H1 (cell line): ENCODE results near the gene CENPP. TPM values are rescaled to one million over a fixed set of nuclear protein-coding genes. Genes with fewer than 3 reads are reported as not detected.

Experiments
- BACH1 ChIP-seq: IDR thresholded peaks from 2 replicates; pipeline ENCODE4 v1.6.1; 2012; ENCODE audit warnings: low read length, improper control_type of control experiment
- CHD7 ChIP-seq: fragments of 300-600 bp; sonication (generic); IDR thresholded peaks from 2 replicates; pipeline ENCODE4 v1.7.1; 2012; ENCODE audit warnings: low read length, moderate library complexity, mild to moderate bottlenecking, inconsistent platforms; ENCODE audit not compliant: insufficient replicate concordance
- GABPA ChIP-seq: IDR thresholded peaks from 2 replicates; pipeline ENCODE4 v1.6.1; 2011; ENCODE audit warnings: mild to moderate bottlenecking, low read length, moderate library complexity, borderline replicate concordance; ENCODE audit not compliant: insufficient read depth
- KDM4A ChIP-seq: IDR thresholded peaks from one replicate; pipeline ENCODE4 v1.7.1; 2012; ENCODE audit warnings: low read depth, mild to moderate bottlenecking, moderate library complexity, low read length, inconsistent platforms; ENCODE audit not compliant: severe bottlenecking
- PHF8 ChIP-seq: fragments of 200-600 bp; sonication (generic); conservative IDR thresholded peaks from 2 replicates; pipeline ENCODE4 v1.7.1; 2012; ENCODE audit warnings: low read depth, mild to moderate bottlenecking, inconsistent platforms, low read length, moderate library complexity
- SAP30 ChIP-seq: fragments of 300-600 bp; sonication (generic); IDR thresholded peaks from 2 replicates; pipeline ENCODE4 v1.7.1; 2012; ENCODE audit warnings: low read length, moderate library complexity, mild to moderate bottlenecking, inconsistent platforms; ENCODE audit not compliant: insufficient read depth, insufficient replicate concordance
- TEAD4 ChIP-seq: IDR thresholded peaks from 2 replicates; pipeline ENCODE4 v1.6.1; 2012; ENCODE audit warnings: low read depth, low read length, inconsistent platforms, mixed read lengths
- ZNF274 ChIP-seq: IDR thresholded peaks from 2 replicates; pipeline ENCODE4 v1.7.0; 2012; ENCODE audit warnings: low read length, borderline replicate concordance; ENCODE audit errors: extremely low read depth
- polyA plus RNA-seq, 7 experiments: library from polyadenylated mRNA; depleted of rRNA in 3 of 7; stranded (reverse) in 5 of 7; unstranded in 2 of 7; fragments of >200 nt in 5 of 7; fragments of 200-250 nt in 2 of 7; gene quantifications; 1 replicate in 5 of 7; 2 replicates in 1 of 7; 4 replicates in 1 of 7; pipeline versions ENCODE4 v1.2.1 to v1.2.3, GENCODE V29; 2011 to 2013; ENCODE audit warnings: missing spikeins in 2 of 7, mixed read lengths in 2 of 7
- total RNA-seq: library from RNA; stranded (reverse); fragmentation: NEBNext Ultra II Directional; extraction: Animal tissue kit (Norgen Biotek cat#: 25700); gene quantifications from 2 replicates; pipeline ENCODE4 v1.2.1, GENCODE V29; 2021

Gene CENPP
- total and polyA plus RNA-seq, 2 of the 8 experiments (the other 6 are each of a cell fraction or from before 2014, with no cell fraction given), result 2.7 to 10.8 TPM

GRCh38 chr9:92527291-92527828, 201.6 kb downstream of the CENPP start (continued):
- TF ChIP-seq TEAD4, result no peak
- TF ChIP-seq SAP30, result no peak
- no peak for TF ChIP-seq GABPA
- no peak for TF ChIP-seq BACH1
- no peak for TF ChIP-seq CHD7
- no peak for TF ChIP-seq ZNF274
- no peak for TF ChIP-seq KDM4A
- no peak for TF ChIP-seq PHF8
